Caco-2 (cell line): ENCODE measurements around the gene IFIT5. TPM values are rescaled to one million over a fixed set of nuclear protein-coding genes. Genes with fewer than 3 reads are reported as not detected.

Experiments
- BruUV-seq: library from RNA; stranded (reverse); fragments of 400-500 nt; replicated peaks from 2 replicates; lab custom pipeline; 2021; lab: Mats Ljungman, UMichigan
- CTCF ChIA-PET: fragments of 300-600 bp; sonication (Branson Sonifier 250); formaldehyde crosslinking; loops from one replicate; lab custom pipeline; 2022; ENCODE audit warnings: antibody characterized with exemption; lab: Charles Lee
- POLR2A ChIA-PET: fragments of 300-600 bp; sonication (Branson Sonifier 250); formaldehyde crosslinking; loops from one replicate; lab custom pipeline; 2022; ENCODE audit warnings: antibody characterized with exemption; lab: Charles Lee
- DNase-seq, 2 experiments: peaks; one replicate each; pipeline versions ENCODE4 v3.0.0 to v3.0.0-alpha.2; 2020 to 2022
- H3K27me3 ChIP-seq: replicated peaks from 2 replicates; pipeline ENCODE4 v1.6.0; 2011; ENCODE audit warnings: low read length; ENCODE audit not compliant: control insufficient read depth, insufficient read depth
- H3K36me3 ChIP-seq: 2 replicates; pipeline ENCODE4 v1.5.1; 2011; ENCODE audit warnings: low read length; ENCODE audit not compliant: control insufficient read depth, insufficient read depth
- H3K4me1 ChIP-seq: fragments of 250-450 bp; sonication (Bioruptor Pico); 2 replicates; pipeline ENCODE4 v1.5.1; 2020; ENCODE audit warnings: mild to moderate bottlenecking
- H3K4me3 ChIP-seq: 2 replicates; pipeline ENCODE4 v1.5.1; 2011; ENCODE audit warnings: low read depth, mild to moderate bottlenecking, control low read depth, low read length
- H3K9me3 ChIP-seq: fragments of 250-450 bp; sonication (Bioruptor Pico); 2 replicates; pipeline ENCODE4 v1.5.1; 2020; ENCODE audit warnings: mild to moderate bottlenecking, moderate library complexity
- H3K27ac Mint-ChIP-seq: one replicate; pipeline ENCODE4 v1.8.0; 2022; ENCODE audit warnings: mixed read lengths; ENCODE audit not compliant: unreplicated experiment
- H3K27me3 Mint-ChIP-seq: one replicate; pipeline ENCODE4 v1.8.0; 2022; ENCODE audit warnings: mixed read lengths; ENCODE audit not compliant: insufficient read depth, unreplicated experiment
- H3K36me3 Mint-ChIP-seq: one replicate; pipeline ENCODE4 v1.8.0; 2022; ENCODE audit warnings: mild to moderate bottlenecking, mixed read lengths; ENCODE audit not compliant: insufficient read depth, unreplicated experiment
- H3K4me1 Mint-ChIP-seq: one replicate; pipeline ENCODE4 v1.8.0; 2022; ENCODE audit warnings: low read depth, mixed read lengths; ENCODE audit not compliant: unreplicated experiment
- H3K4me3 Mint-ChIP-seq: one replicate; pipeline ENCODE4 v1.8.0; 2022; ENCODE audit warnings: mild to moderate bottlenecking, moderate library complexity, mixed read lengths; ENCODE audit not compliant: unreplicated experiment
- H3K9me3 Mint-ChIP-seq: one replicate; pipeline ENCODE4 v1.8.0; 2022; ENCODE audit warnings: mixed read lengths; ENCODE audit not compliant: unreplicated experiment
- CTCF ChIP-seq, 2 experiments: fragments of 200-600 bp in 1 of 2; IDR thresholded peaks; 1 replicate in 1 of 2; 2 replicates in 1 of 2; pipeline versions ENCODE4 v1.5.1 to v1.8.0; 2011 to 2022; ENCODE audit warnings: antibody characterized with exemption in 1 of 2, control low read depth in 1 of 2, inconsistent platforms in 1 of 2, low read depth in 1 of 2, low read length in 1 of 2, mild to moderate bottlenecking in 1 of 2, moderate library complexity in 1 of 2; ENCODE audit not compliant: insufficient read depth in 1 of 2, severe bottlenecking in 1 of 2, unreplicated experiment in 1 of 2
- intact Hi-C: fragments of 100-400 bp; cut with micrococcal nuclease; formaldehyde crosslinking; loops from one replicate; pipeline ENCODE4 v1.10.0; 2022; ENCODE audit not compliant: unreplicated experiment
- total RNA-seq: library from RNA; stranded (reverse); gene quantifications from 2 replicates; pipeline ENCODE4 v1.2.3, GENCODE V29; 2022

The IFIT5 gene
- total RNA-seq, 1 experiment from 2014 or later: 2.4 TPM

GRCh38 chr10:89384474-89385340 is 29.7 kb upstream of the IFIT5 start:
- intact Hi-C loops: no loop called here
- H3K27me3 ChIP-seq: no peaks in the 10 kb centered on the region
- DNase-seq: no peak
- Mint-ChIP-seq H3K36me3 (no peaks in the 10 kb centered on the region), H3K27me3 (no peaks in the 10 kb centered on the region), H3K27ac (no peak overlapping the region), H3K4me3 (no peak overlapping the region), H3K4me1 (no peaks in the 10 kb centered on the region), H3K9me3 (no peaks in the 10 kb centered on the region)
- H3K4me3 ChIP-seq: no peak overlapping the region
- ChIA-PET POLR2A (no interaction called here), CTCF (no interaction called here)
- no peak for TF ChIP-seq CTCF (IDR thresholded peaks at IDR 0.05; ENCODE audit: insufficient read depth in 1 of 2, low read depth in 1 of 2, low read length in 1 of 2, severe bottlenecking in 1 of 2, unreplicated experiment in 1 of 2)
- H3K36me3 ChIP-seq: no peaks in the 10 kb centered on the region
- no peaks in the 10 kb centered on the region for H3K9me3 ChIP-seq
- no peaks in the 10 kb centered on the region for H3K4me1 ChIP-seq
- BruUV-seq: no TSS peak

- Histone ChIP-seq H3K27me3 (no peaks in the 10 kb centered on the region), H3K36me3 (no peaks in the 10 kb centered on the region), H3K4me3 (no peak overlapping the region), H3K4me1 (peaks cover 9% of the 10 kb centered on the region; the same call in 1 of the 2 replicates), H3K9me3 (no peaks in the 10 kb centered on the region)
- Mint-ChIP-seq H3K36me3 (no peaks in the 10 kb centered on the region), H3K27ac (no peak overlapping the region), H3K4me1 (peaks cover 9% of the 10 kb centered on the region), H3K27me3 (no peaks in the 10 kb centered on the region), H3K9me3 (no peaks in the 10 kb centered on the region), H3K4me3 (no peak overlapping the region)
- BruUV-seq: no TSS peak
- CTCF ChIA-PET: interaction anchor here (0.6 to 1.6 kb wide), 5 partner anchors 9 to 178 kb away, joined by 3 to 8 read pairs (median 4); partner anchors contain the start of gene LIPA
- no peak for TF ChIP-seq CTCF (IDR thresholded peaks at IDR 0.05; ENCODE audit: insufficient read depth in 1 of 2, low read depth in 1 of 2, low read length in 1 of 2, severe bottlenecking in 1 of 2, unreplicated experiment in 1 of 2)
- DNase-seq: no peak
- POLR2A ChIA-PET: interaction anchor here (0.7 kb wide), 1 partner anchor 244 kb away, joined by 5 read pairs; no protein-coding TSS in a partner anchor
- intact Hi-C loops: loop anchor here (1.0 to 2.0 kb wide), 5 partner anchors 20 to 172 kb away; no protein-coding TSS in a partner anchor
Observed at GRCh38 chr10:89388806-89389205, 25.6 kb upstream of the IFIT5 start.

- no peaks in the 10 kb centered on the region for H3K9me3 Mint-ChIP-seq
- H3K4me3 Mint-ChIP-seq: no peak overlapping the region
- DNase-seq: peak in 1 of 2 experiments; percentile 49
- no peaks in the 10 kb centered on the region for H3K9me3 ChIP-seq
- no peak overlapping the region for H3K27ac Mint-ChIP-seq
- H3K27me3 ChIP-seq: no peaks in the 10 kb centered on the region
- no peak overlapping the region for H3K4me3 ChIP-seq
- no peaks in the 10 kb centered on the region for H3K36me3 ChIP-seq
- POLR2A ChIA-PET: no interaction called here
- peak; percentile 47 to 64 for TF ChIP-seq CTCF (IDR thresholded peaks at IDR 0.05; ENCODE audit: insufficient read depth in 1 of 2, low read depth in 1 of 2, low read length in 1 of 2, severe bottlenecking in 1 of 2, unreplicated experiment in 1 of 2)
- CTCF ChIA-PET: interaction anchor here (0.6 to 1.6 kb wide), 5 partner anchors 16 to 177 kb away, joined by 3 to 8 read pairs (median 3); partner anchors contain the start of gene LIPA
- no peaks in the 10 kb centered on the region for H3K36me3 Mint-ChIP-seq
- BruUV-seq: no TSS peak
- no peaks in the 10 kb centered on the region for H3K27me3 Mint-ChIP-seq
- intact Hi-C loops: loop anchor here (1.0 to 2.0 kb wide), 5 partner anchors 20 to 172 kb away; no protein-coding TSS in a partner anchor
- peaks cover 9% of the 10 kb centered on the region; the same call in 1 of the 2 replicates for H3K4me1 ChIP-seq
- H3K4me1 Mint-ChIP-seq: peaks cover 9% of the 10 kb centered on the region
Observed at GRCh38 chr10:89389254-89389653, 25.1 kb upstream of the IFIT5 start.
